GM12878 (cell line): Measurements from ENCODE around the gene SPATA46. TPM values are rescaled to one million over a fixed set of nuclear protein-coding genes. Genes with fewer than 3 reads are reported as not detected.
"Not testable (repeated sequence)": the region's sequence is repeated elsewhere in the genome, so short reads cannot be mapped to it uniquely, and the experiment has no call there.

Experiments
- ATAC-seq: fragments of 200-7000 bp; cut with Tn5 transposase; 3 replicates; pipeline ENCODE4 v1.9.1; 2020; ENCODE audit warnings: mild to moderate bottlenecking, moderate library complexity
- BruUV-seq: library from RNA; stranded (reverse); fragments of 400-500 nt; replicated peaks from 2 replicates; lab custom pipeline; 2021; lab: Mats Ljungman, UMichigan
- CTCF ChIA-PET: fragments of 300-600 bp; sonication (Branson Sonifier 250); formaldehyde crosslinking; extraction: SDS; loops from one replicate; lab custom pipeline; 2021; ENCODE audit warnings: inconsistent platforms; lab: Yijun Ruan, JAX
- POLR2A ChIA-PET: fragments of 350-600 bp; formaldehyde crosslinking; extraction: SDS; loops from one replicate; lab custom pipeline; 2021; ENCODE audit warnings: inconsistent platforms; lab: Charles Lee
- RAD21 ChIA-PET: fragments of 300-600 bp; sonication (Branson Sonifier 250); formaldehyde crosslinking; loops from one replicate; lab custom pipeline; 2023; ENCODE audit warnings: antibody characterized with exemption; ENCODE audit not compliant: unreplicated experiment; lab: Charles Lee
- SMC1A ChIA-PET: fragments of 300-600 bp; sonication (Branson Sonifier 250); formaldehyde crosslinking; loops from one replicate; lab custom pipeline; 2023; ENCODE audit not compliant: unreplicated experiment, uncharacterized antibody; lab: Charles Lee
- DNase-seq: peaks from one replicate; pipeline ENCODE4 v3.0.0-alpha.2; 2011; ENCODE audit warnings: low read depth, low spot score
- FAIRE-seq: peaks from 3 replicates; lab custom pipeline; 2011; peaks lifted over from hg19 to GRCh38; lab: Jason Lieb, UNC
- H2AFZ ChIP-seq: 2 replicates; pipeline ENCODE4 v1.6.0; 2011; ENCODE audit warnings: low read depth, low read length, control low read depth; ENCODE audit not compliant: control insufficient read depth
- H3K27ac ChIP-seq: 2 replicates; pipeline ENCODE4 v1.5.1; 2011; ENCODE audit warnings: control low read depth; ENCODE audit not compliant: control insufficient read depth, insufficient read depth
- H3K27me3 ChIP-seq, 2 experiments: replicated peaks in 1 of 2; 2 replicates each; pipeline versions ENCODE4 v1.6.0 to v1.6.1; 2011; ENCODE audit warnings: low read length in 1 of 2; ENCODE audit not compliant: control insufficient read depth in 2 of 2, insufficient read depth in 2 of 2
- H3K36me3 ChIP-seq, 2 experiments: 2 replicates each; pipeline ENCODE4 v1.5.1; 2011; ENCODE audit warnings: low read length in 1 of 2; ENCODE audit not compliant: control insufficient read depth in 2 of 2, insufficient read depth in 2 of 2
- H3K4me1 ChIP-seq: 2 replicates; pipeline ENCODE4 v1.6.1; 2011; ENCODE audit warnings: mild to moderate bottlenecking, low read length, moderate library complexity, mixed read lengths; ENCODE audit not compliant: control insufficient read depth, insufficient read depth
- H3K4me2 ChIP-seq: 2 replicates; pipeline ENCODE4 v1.6.0; 2011; ENCODE audit warnings: control low read depth; ENCODE audit not compliant: control insufficient read depth, insufficient read depth
- H3K4me3 ChIP-seq: fragments of 200-600 bp; sonication (generic); 2 replicates; pipeline ENCODE4 v1.5.1; 2016
- H3K79me2 ChIP-seq: 2 replicates; pipeline ENCODE4 v1.6.0; 2011; ENCODE audit warnings: low read length; ENCODE audit not compliant: control insufficient read depth, insufficient read depth
- H3K9ac ChIP-seq: 2 replicates; pipeline ENCODE4 v1.8.0; 2011; ENCODE audit warnings: low read length, control low read depth, mixed read lengths; ENCODE audit not compliant: control insufficient read depth, insufficient read depth
- H3K9me3 ChIP-seq: replicated peaks from 3 replicates; pipeline ENCODE4 v1.5.1; 2011; ENCODE audit warnings: mild to moderate bottlenecking, low read length; ENCODE audit not compliant: control insufficient read depth, insufficient read depth
- H4K20me1 ChIP-seq: 2 replicates; pipeline ENCODE4 v1.6.0; 2011; ENCODE audit not compliant: control insufficient read depth, insufficient read depth
- CBFB ChIP-seq: IDR thresholded peaks from 2 replicates; pipeline ENCODE4 v1.6.1; 2016; ENCODE audit warnings: antibody characterized with exemption, low read depth
- CHD1 ChIP-seq: IDR thresholded peaks from 2 replicates; pipeline ENCODE4 v1.6.1; 2012; ENCODE audit warnings: low read depth, low read length, improper control_type of control experiment
- CREM ChIP-seq: IDR thresholded peaks from 2 replicates; pipeline ENCODE4 v1.6.1; 2014; ENCODE audit warnings: antibody characterized with exemption, low read depth
- JUND ChIP-seq: IDR thresholded peaks from 2 replicates; pipeline ENCODE4 v1.6.1; 2012; ENCODE audit warnings: low read depth, mild to moderate bottlenecking, low read length, improper control_type of control experiment, moderate library complexity
- MYB ChIP-seq: fragments of 150-350 bp; IDR thresholded peaks from 2 replicates; pipeline ENCODE4 v1.6.1; 2014; ENCODE audit warnings: mild to moderate bottlenecking, low read depth, low read length, borderline replicate concordance
- NFIC ChIP-seq: IDR thresholded peaks from 2 replicates; pipeline ENCODE4 v1.6.1; 2012; ENCODE audit warnings: low read depth, mild to moderate bottlenecking, inconsistent platforms, low read length, moderate library complexity
- RCOR1 ChIP-seq: conservative IDR thresholded peaks from 2 replicates; pipeline ENCODE4 v1.6.1; 2012; ENCODE audit warnings: low read depth, low read length, improper control_type of control experiment
- WGBS: methylation state at CpG from one replicate; pipeline ENCODE4 v1.1.6; 2016; ENCODE audit warnings: low lambda C conversion rate; ENCODE audit not compliant: insufficient replicate concordance, insufficient coverage; ENCODE audit errors: missing lambda C conversion rate; 5-methylcytosine and 5-hydroxymethylcytosine counted together
- in situ Hi-C: fragments of 300-500 bp; cut with MboI; formaldehyde crosslinking; loops from 9 replicates; pipeline ENCODE4 v1.14.3; 2018; ENCODE audit warnings: mixed read lengths
- intact Hi-C: fragments of 100-400 bp; cut with micrococcal nuclease; formaldehyde crosslinking; loops from one replicate; pipeline ENCODE4 v1.14.2; 2022; ENCODE audit not compliant: unreplicated experiment
- polyA plus RNA-seq, 11 experiments: library from polyadenylated mRNA; depleted of rRNA in 4 of 11; unstranded in 6 of 11; stranded (reverse) in 5 of 11; fragments of >200 nt; fragmentation: Nextera tagmentation in 4 of 11; fragmentation: Illumina TruSeq in 1 of 11; extraction: Ambion mirVana in 4 of 11; extraction: Trizol in 1 of 11; gene quantifications; 1 replicate in 1 of 11; 2 replicates in 10 of 11; pipeline versions ENCODE4 v1.2.1 to v1.2.3, GENCODE V29; 2011 to 2016; ENCODE audit warnings: inconsistent platforms in 2 of 11, missing spikeins in 2 of 11, low read depth in 1 of 11
- total RNA-seq, 4 experiments: library from RNA; depleted of rRNA in 3 of 4; stranded (reverse); fragments of >200 nt in 3 of 4; fragmentation: Illumina TruSeq in 1 of 4; extraction: Trizol in 1 of 4; gene quantifications; 2 replicates each; pipeline versions ENCODE4 v1.2.1 to v1.2.3, GENCODE V29; 2013 to 2021

SPATA46 gene
- total and polyA plus RNA-seq, 10 of the 15 experiments (the other 5 are each of a cell fraction or from before 2014, with no cell fraction given), result not detected

DNA sequence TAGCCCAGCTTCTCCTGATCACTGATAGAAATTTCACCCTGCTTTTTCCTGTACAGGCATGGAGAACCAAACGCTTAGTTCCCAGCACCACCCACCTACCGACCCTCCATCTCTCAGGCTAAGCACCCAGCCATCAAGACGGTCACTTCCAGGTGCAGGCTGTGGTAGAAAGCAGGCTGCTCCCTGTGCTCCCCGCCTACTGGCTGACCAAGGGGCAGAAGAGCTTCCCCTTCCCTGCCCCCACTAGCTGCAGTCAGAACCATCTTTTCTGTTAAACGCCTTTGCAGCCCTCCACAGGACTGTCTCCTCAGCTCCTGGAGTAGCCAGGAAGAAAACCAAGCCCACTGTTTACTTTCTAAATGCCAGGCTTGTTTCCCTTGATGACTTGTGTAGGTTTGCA, 23.0 kb downstream of the SPATA46 start:
- ChIA-PET RAD21 (no interaction called here), SMC1A (interaction anchor here (5.2 kb wide), 1 partner anchor 38 kb away, joined by 84 read pairs; no protein-coding TSS in a partner anchor), POLR2A (no interaction called here), CTCF (no interaction called here)
- in situ Hi-C loops (no loop called here), intact Hi-C loops (no loop called here)
- no peak for TF ChIP-seq CREM
- WGBS, result 16% methylated on average over 5 of the region's 5 CpGs
- Histone ChIP-seq H3K79me2 (no peaks in the 10 kb centered on the region), H4K20me1 (no peaks in the 10 kb centered on the region), H3K27ac (no peak overlapping the region), H3K4me3 (no peak overlapping the region), H3K9me3 (no peaks in the 10 kb centered on the region), H3K9ac (no peak overlapping the region), H2AFZ (no peak overlapping the region), H3K4me2 (no peak overlapping the region), H3K27me3 (peaks cover 0 to 2% of the 10 kb centered on the region in 2 experiments; a peak in 3 of 4 replicates), H3K4me1 (no peaks in the 10 kb centered on the region), H3K36me3 (no peaks in the 10 kb centered on the region)
- FAIRE-seq (no peak), ATAC-seq (no peak), DNase-seq (no peak)
- BruUV-seq, result no TSS peak

DNA sequence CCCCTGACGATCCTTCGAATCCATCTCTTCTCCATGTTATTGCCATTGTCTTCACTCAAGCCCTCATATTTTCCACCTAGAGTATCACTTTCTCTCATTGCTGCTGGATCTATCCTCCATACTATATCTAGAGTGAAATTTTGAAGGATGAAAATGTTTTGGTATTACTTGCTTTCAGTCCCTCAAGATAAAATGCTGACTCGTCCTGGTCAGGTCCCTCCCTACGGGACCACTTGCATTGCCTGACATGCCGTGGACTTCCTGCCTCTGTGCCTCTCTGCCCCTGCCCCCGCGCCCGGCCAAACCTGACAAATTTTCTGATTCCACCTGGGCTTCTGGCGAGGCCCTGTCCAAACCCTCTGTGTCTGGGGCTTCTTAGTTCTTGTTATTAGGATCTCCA, 23.6 kb downstream of the SPATA46 start:
- H3K9me3 ChIP-seq, result no peaks in the 10 kb centered on the region
- no TSS peak for BruUV-seq
- no peak for FAIRE-seq
- WGBS, result 16% methylated on average over 9 of the region's 9 CpGs
- TF ChIP-seq CHD1 (no peak), JUND (no peak), MYB (no peak), NFIC (no peak), CBFB (no peak), RCOR1 (no peak)
- RAD21 ChIA-PET, result no interaction called here
- H2AFZ ChIP-seq, result no peak overlapping the region
- CTCF ChIA-PET, result no interaction called here
- intact Hi-C loops (no loop called here), in situ Hi-C loops (no loop called here)
- DNase-seq, result no peak
- no peak overlapping the region for H3K4me3 ChIP-seq
- H3K36me3 ChIP-seq, result no peaks in the 10 kb centered on the region
- H3K27me3 ChIP-seq, result peaks cover 0 to 2% of the 10 kb centered on the region in 2 experiments; a peak in 3 of 4 replicates
- no peak for ATAC-seq
- H3K4me1 ChIP-seq, result no peaks in the 10 kb centered on the region
- H3K9ac ChIP-seq, result no peak overlapping the region
- H3K4me2 ChIP-seq, result no peak overlapping the region
- SMC1A ChIA-PET, result no interaction called here
- POLR2A ChIA-PET, result no interaction called here
- no peak overlapping the region for H3K27ac ChIP-seq
- H4K20me1 ChIP-seq, result no peaks in the 10 kb centered on the region
- no peaks in the 10 kb centered on the region for H3K79me2 ChIP-seq

- whole genome bisulfite sequencing, result 63% methylated on average over 3 of the region's 4 CpGs
- H4K20me1 ChIP-seq, FAIRE-seq, CTCF ChIA-PET, H3K9ac ChIP-seq, H3K4me3 ChIP-seq, BruUV-seq, RAD21 ChIA-PET, ATAC-seq, H3K79me2 ChIP-seq, intact Hi-C loops, H2AFZ ChIP-seq, H3K4me2 ChIP-seq, H3K36me3 ChIP-seq, POLR2A ChIA-PET, H3K4me1 ChIP-seq, DNase-seq, H3K27ac ChIP-seq, H3K9me3 ChIP-seq, in situ Hi-C loops, H3K27me3 ChIP-seq: not testable (repeated sequence)
- SMC1A ChIA-PET, result interaction anchor here (0.6 kb wide), 1 partner anchor 235 kb away, joined by 4 read pairs; no protein-coding TSS in a partner anchor
Measured at GRCh38 chr1:162351874-162352273, 24.8 kb downstream of the SPATA46 start.
